Panc1 (cell line): ENCODE data around the gene GNAI2. TPM values are rescaled to one million over a fixed set of nuclear protein-coding genes. Genes with fewer than 3 reads are reported as not detected.

Experiments
- ATAC-seq: fragments of 200-7000 bp; cut with Tn5 transposase; 2 replicates; pipeline ENCODE4 v1.9.1; 2020; ENCODE audit warnings: mild to moderate bottlenecking, moderate library complexity
- BruUV-seq: library from RNA; stranded (reverse); fragments of 400-500 nt; replicated peaks from 2 replicates; lab custom pipeline; 2021; lab: Mats Ljungman, UMichigan
- CTCF ChIA-PET: fragments of 300-600 bp; sonication (Branson Sonifier 250); formaldehyde crosslinking; loops from one replicate; lab custom pipeline; 2022; ENCODE audit warnings: antibody characterized with exemption; lab: Charles Lee
- POLR2A ChIA-PET: fragments of 300-600 bp; sonication (Branson Sonifier 250); formaldehyde crosslinking; loops from one replicate; lab custom pipeline; 2022; ENCODE audit warnings: antibody characterized with exemption; lab: Charles Lee
- DNase-seq: peaks from one replicate; pipeline ENCODE4 v3.0.0-alpha.2; 2010; ENCODE audit warnings: low read depth, low spot score
- H3K27ac ChIP-seq: 2 replicates; pipeline ENCODE4 v1.5.1; 2011; ENCODE audit warnings: mild to moderate bottlenecking, low read length, inconsistent platforms
- H3K27me3 ChIP-seq: fragments of 200-500 bp; sonication (Bioruptor generic); 2 replicates; pipeline ENCODE4 v1.6.0; 2014; ENCODE audit warnings: low read length, inconsistent platforms; ENCODE audit not compliant: control insufficient read depth, insufficient read depth
- H3K36me3 ChIP-seq: fragments of 200-500 bp; sonication (Bioruptor generic); 2 replicates; pipeline ENCODE4 v1.5.1; 2014; ENCODE audit warnings: inconsistent platforms, mild to moderate bottlenecking, low read length, moderate library complexity; ENCODE audit not compliant: control insufficient read depth, insufficient read depth
- H3K4me1 ChIP-seq: 2 replicates; pipeline ENCODE4 v1.5.1; 2011; ENCODE audit warnings: inconsistent platforms, mild to moderate bottlenecking, low read length, moderate library complexity; ENCODE audit not compliant: control insufficient read depth, insufficient read depth
- H3K4me3 ChIP-seq, 2 experiments: 2 replicates each; pipeline ENCODE4 v1.5.1; 2011 to 2012; ENCODE audit warnings: low read depth in 2 of 2, low read length in 2 of 2, mild to moderate bottlenecking in 2 of 2, inconsistent platforms in 1 of 2, moderate library complexity in 1 of 2
- H3K9me3 ChIP-seq: fragments of 200-500 bp; sonication (Bioruptor generic); 2 replicates; pipeline ENCODE4 v1.5.1; 2014; ENCODE audit warnings: low read depth, mild to moderate bottlenecking, inconsistent platforms, low read length, moderate library complexity; ENCODE audit not compliant: control insufficient read depth, insufficient read depth
- POLR2AphosphoS5 ChIP-seq: IDR thresholded peaks from 2 replicates; pipeline ENCODE4 v1.6.1; 2012; ENCODE audit warnings: mild to moderate bottlenecking, low read depth, low read length, moderate library complexity
- SIN3A ChIP-seq: IDR thresholded peaks from 2 replicates; pipeline ENCODE4 v1.6.1; 2012; ENCODE audit warnings: low read depth, mild to moderate bottlenecking, low read length, moderate library complexity, borderline replicate concordance; ENCODE audit not compliant: insufficient read depth
- TCF7L2 ChIP-seq: IDR thresholded peaks from 2 replicates; pipeline ENCODE4 v1.6.1; 2011; ENCODE audit warnings: mild to moderate bottlenecking, low read depth, low read length, inconsistent platforms
- in situ Hi-C: cut with HindIII; loops from 2 replicates; pipeline ENCODE4 v1.10.0; 2016; ENCODE audit warnings: low sequenced_read_pairs, low pct_unique_long_range_greater_than_20kb
- intact Hi-C: fragments of 100-400 bp; cut with micrococcal nuclease; formaldehyde crosslinking; loops from one replicate; pipeline ENCODE4 v1.10.0; 2022; ENCODE audit not compliant: unreplicated experiment
- total RNA-seq: library from RNA; stranded (reverse); gene quantifications from one replicate; pipeline ENCODE4 v1.2.1, GENCODE V29; 2021; ENCODE audit not compliant: unreplicated experiment
- TF ChIP-seq, protein P1 (sequence below), 2 experiments: IDR thresholded peaks; 2 replicates each; pipeline ENCODE4 v1.6.1; 2011 to 2012; ENCODE audit warnings: low read depth in 2 of 2, control low read depth in 1 of 2, low read length in 1 of 2, mild to moderate bottlenecking in 1 of 2, moderate library complexity in 1 of 2; ENCODE audit not compliant: insufficient read depth in 1 of 2
- TF ChIP-seq, protein P2 (sequence below): fragments of 450-650 bp; IDR thresholded peaks from 2 replicates; pipeline ENCODE4 v1.5.1; 2017; ENCODE audit warnings: mild to moderate bottlenecking

GNAI2 gene
- total RNA-seq, 1 experiment from 2014 or later: 170 TPM

DNA sequence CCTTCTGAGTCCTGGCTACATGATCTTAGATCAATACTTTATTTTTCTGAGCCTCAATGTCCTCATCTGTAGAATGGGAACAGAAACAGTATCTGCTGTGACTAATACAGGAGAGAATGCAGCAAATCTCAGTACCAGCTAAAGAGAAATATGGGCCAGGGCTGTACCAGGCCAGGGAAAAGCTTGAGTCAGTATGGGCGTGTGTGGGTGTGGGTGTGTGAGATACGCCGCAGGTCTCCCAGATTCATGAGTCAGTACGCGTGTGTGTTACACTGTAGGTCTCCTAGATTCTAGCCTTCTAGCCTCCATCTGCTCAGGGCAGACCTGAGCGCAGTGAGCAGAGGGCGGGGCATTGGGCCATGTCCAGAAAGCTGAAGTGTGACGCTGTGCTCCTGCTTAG is 15.2 kb downstream of the GNAI2 start:
- H3K27me3 ChIP-seq: no peaks in the 10 kb centered on the region
- H3K36me3 ChIP-seq: no peaks in the 10 kb centered on the region
- no peak overlapping the region for H3K27ac ChIP-seq
- no peaks in the 10 kb centered on the region for H3K9me3 ChIP-seq
- CTCF ChIA-PET: no interaction called here
- H3K4me3 ChIP-seq: no peak overlapping the region
- BruUV-seq: no TSS peak
- DNase-seq (no peak), ATAC-seq (no peak)
- POLR2A ChIA-PET: no interaction called here
- in situ Hi-C loops: no loop called here
- TF ChIP-seq, protein P1, sequence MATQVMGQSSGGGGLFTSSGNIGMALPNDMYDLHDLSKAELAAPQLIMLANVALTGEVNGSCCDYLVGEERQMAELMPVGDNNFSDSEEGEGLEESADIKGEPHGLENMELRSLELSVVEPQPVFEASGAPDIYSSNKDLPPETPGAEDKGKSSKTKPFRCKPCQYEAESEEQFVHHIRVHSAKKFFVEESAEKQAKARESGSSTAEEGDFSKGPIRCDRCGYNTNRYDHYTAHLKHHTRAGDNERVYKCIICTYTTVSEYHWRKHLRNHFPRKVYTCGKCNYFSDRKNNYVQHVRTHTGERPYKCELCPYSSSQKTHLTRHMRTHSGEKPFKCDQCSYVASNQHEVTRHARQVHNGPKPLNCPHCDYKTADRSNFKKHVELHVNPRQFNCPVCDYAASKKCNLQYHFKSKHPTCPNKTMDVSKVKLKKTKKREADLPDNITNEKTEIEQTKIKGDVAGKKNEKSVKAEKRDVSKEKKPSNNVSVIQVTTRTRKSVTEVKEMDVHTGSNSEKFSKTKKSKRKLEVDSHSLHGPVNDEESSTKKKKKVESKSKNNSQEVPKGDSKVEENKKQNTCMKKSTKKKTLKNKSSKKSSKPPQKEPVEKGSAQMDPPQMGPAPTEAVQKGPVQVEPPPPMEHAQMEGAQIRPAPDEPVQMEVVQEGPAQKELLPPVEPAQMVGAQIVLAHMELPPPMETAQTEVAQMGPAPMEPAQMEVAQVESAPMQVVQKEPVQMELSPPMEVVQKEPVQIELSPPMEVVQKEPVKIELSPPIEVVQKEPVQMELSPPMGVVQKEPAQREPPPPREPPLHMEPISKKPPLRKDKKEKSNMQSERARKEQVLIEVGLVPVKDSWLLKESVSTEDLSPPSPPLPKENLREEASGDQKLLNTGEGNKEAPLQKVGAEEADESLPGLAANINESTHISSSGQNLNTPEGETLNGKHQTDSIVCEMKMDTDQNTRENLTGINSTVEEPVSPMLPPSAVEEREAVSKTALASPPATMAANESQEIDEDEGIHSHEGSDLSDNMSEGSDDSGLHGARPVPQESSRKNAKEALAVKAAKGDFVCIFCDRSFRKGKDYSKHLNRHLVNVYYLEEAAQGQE (IDR thresholded peaks at IDR 0.05; ENCODE audit: insufficient read depth in 1 of 2, low read depth in 2 of 2, low read length in 1 of 2): no peak
- TF ChIP-seq SIN3A (no peak), TCF7L2 (no peak)
- TF ChIP-seq, protein P2, sequence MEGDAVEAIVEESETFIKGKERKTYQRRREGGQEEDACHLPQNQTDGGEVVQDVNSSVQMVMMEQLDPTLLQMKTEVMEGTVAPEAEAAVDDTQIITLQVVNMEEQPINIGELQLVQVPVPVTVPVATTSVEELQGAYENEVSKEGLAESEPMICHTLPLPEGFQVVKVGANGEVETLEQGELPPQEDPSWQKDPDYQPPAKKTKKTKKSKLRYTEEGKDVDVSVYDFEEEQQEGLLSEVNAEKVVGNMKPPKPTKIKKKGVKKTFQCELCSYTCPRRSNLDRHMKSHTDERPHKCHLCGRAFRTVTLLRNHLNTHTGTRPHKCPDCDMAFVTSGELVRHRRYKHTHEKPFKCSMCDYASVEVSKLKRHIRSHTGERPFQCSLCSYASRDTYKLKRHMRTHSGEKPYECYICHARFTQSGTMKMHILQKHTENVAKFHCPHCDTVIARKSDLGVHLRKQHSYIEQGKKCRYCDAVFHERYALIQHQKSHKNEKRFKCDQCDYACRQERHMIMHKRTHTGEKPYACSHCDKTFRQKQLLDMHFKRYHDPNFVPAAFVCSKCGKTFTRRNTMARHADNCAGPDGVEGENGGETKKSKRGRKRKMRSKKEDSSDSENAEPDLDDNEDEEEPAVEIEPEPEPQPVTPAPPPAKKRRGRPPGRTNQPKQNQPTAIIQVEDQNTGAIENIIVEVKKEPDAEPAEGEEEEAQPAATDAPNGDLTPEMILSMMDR: no peak
- intact Hi-C loops: no loop called here
- peaks cover 19% of the 10 kb centered on the region for H3K4me1 ChIP-seq

DNA sequence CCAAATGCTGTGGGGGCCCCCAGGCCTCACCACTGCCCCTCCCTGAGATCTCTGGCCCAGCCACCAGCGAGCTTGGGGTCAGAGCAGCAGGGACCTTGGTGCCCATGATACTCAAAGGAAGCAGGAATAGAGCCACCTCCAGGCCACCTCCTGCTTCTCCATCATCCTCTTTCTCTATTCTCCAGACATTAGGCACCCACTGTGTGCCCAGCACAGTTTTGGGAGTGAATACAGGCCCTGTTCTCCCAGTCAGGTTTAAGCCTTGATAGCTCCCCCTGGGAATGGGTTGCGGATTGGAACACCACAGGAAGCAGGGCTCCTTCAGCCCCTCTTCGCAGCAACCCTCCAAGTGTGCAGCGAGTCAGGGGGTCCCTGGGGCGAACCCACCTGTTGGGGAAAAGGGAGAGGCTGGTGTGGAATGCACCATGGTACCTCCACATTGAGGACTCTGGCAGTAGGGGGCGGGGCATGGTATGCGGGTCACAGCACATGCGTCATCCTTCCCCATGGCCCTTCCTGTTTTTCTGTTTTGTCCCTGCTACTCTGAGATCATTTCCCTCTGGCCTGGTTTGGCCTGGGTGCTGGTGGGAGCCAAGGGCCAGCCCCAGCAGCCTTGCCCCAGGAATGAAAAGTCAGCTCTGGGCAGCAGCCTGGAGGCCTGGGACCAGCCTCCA is 18.7 kb downstream of the GNAI2 start:
- intact Hi-C loops (no loop called here), in situ Hi-C loops (no loop called here)
- Histone ChIP-seq H3K9me3 (no peaks in the 10 kb centered on the region), H3K27ac (no peak overlapping the region), H3K4me3 (no peak overlapping the region), H3K4me1 (no peaks in the 10 kb centered on the region; the same call in 1 of the 2 replicates), H3K36me3 (no peaks in the 10 kb centered on the region), H3K27me3 (no peaks in the 10 kb centered on the region)
- TF ChIP-seq POLR2AphosphoS5 (no peak), TCF7L2 (no peak), SIN3A (no peak)
- TF ChIP-seq, protein P1 (IDR thresholded peaks at IDR 0.05; ENCODE audit: insufficient read depth in 1 of 2, low read depth in 2 of 2, low read length in 1 of 2): no peak
- TF ChIP-seq, protein P2: no peak
- no peak for ATAC-seq
- ChIA-PET CTCF (interaction anchor here (0.6 kb wide), 1 partner anchor 307 kb away, joined by 8 read pairs; no protein-coding TSS in a partner anchor), POLR2A (no interaction called here)
- DNase-seq: no peak
- no TSS peak for BruUV-seq
